H9 (cell line): Measurements from ENCODE around the gene ZNF837. TPM values are rescaled to one million over a fixed set of nuclear protein-coding genes. Genes with fewer than 3 reads are reported as not detected.

Source experiments
- DNase-seq: peaks from one replicate; pipeline ENCODE4 v3.0.0-alpha.2; 2017
- H2AFZ ChIP-seq: one replicate; pipeline ENCODE4 v1.6.1; 2013; ENCODE audit warnings: mild to moderate bottlenecking, low read length, control low read depth, moderate library complexity
- H2AK5ac ChIP-seq: 2 replicates; pipeline ENCODE4 v1.6.1; 2013; ENCODE audit warnings: low read length, control low read depth, mixed read lengths; ENCODE audit not compliant: insufficient read length
- H2BK120ac ChIP-seq: one replicate; pipeline ENCODE4 v1.6.1; 2013; ENCODE audit warnings: low read depth, mild to moderate bottlenecking, low read length, control low read depth, inconsistent platforms; ENCODE audit not compliant: poor library complexity, severe bottlenecking
- H2BK12ac ChIP-seq: 2 replicates; pipeline ENCODE4 v1.6.1; 2013; ENCODE audit warnings: low read length, control low read depth, mixed read lengths, low read depth; ENCODE audit not compliant: insufficient read length
- H2BK15ac ChIP-seq: 2 replicates; pipeline ENCODE4 v1.6.1; 2013; ENCODE audit warnings: low read depth, low read length, control low read depth
- H2BK20ac ChIP-seq: one replicate; pipeline ENCODE4 v1.6.1; 2013; ENCODE audit warnings: low read depth, mild to moderate bottlenecking, low read length, control low read depth, inconsistent platforms; ENCODE audit not compliant: poor library complexity, severe bottlenecking
- H2BK5ac ChIP-seq: 2 replicates; pipeline ENCODE4 v1.6.1; 2013; ENCODE audit warnings: low read length, control low read depth, mixed read lengths; ENCODE audit not compliant: insufficient read length
- H3K14ac ChIP-seq: 2 replicates; pipeline ENCODE4 v1.6.1; 2013; ENCODE audit warnings: low read length, control low read depth; ENCODE audit not compliant: insufficient read depth
- H3K18ac ChIP-seq: 2 replicates; pipeline ENCODE4 v1.6.1; 2013; ENCODE audit warnings: low read depth, mild to moderate bottlenecking, mixed read lengths, low read length, control low read depth; ENCODE audit not compliant: insufficient read length
- H3K23ac ChIP-seq: 2 replicates; pipeline ENCODE4 v1.6.1; 2013; ENCODE audit warnings: low read length, control low read depth, mixed read lengths, low read depth; ENCODE audit not compliant: insufficient read length
- H3K23me2 ChIP-seq: 2 replicates; pipeline ENCODE4 v1.6.1; 2013; ENCODE audit warnings: low read depth, mild to moderate bottlenecking, mixed read lengths, low read length, control low read depth; ENCODE audit not compliant: insufficient read length, poor library complexity, severe bottlenecking
- H3K27ac ChIP-seq: 2 replicates; pipeline ENCODE4 v1.5.1; 2013; ENCODE audit warnings: low read length, control low read depth, mixed read lengths, low read depth; ENCODE audit not compliant: insufficient read length
- H3K27me3 ChIP-seq: 2 replicates; pipeline ENCODE4 v1.6.1; 2013; ENCODE audit warnings: low read length, control low read depth, inconsistent platforms; ENCODE audit not compliant: insufficient read depth
- H3K4ac ChIP-seq: 2 replicates; pipeline ENCODE4 v1.6.1; 2013; ENCODE audit warnings: low read depth, mild to moderate bottlenecking, control low read depth, inconsistent platforms, low read length, moderate library complexity
- H3K4me1 ChIP-seq: 2 replicates; pipeline ENCODE4 v1.6.1; 2013; ENCODE audit warnings: low read length, control low read depth, inconsistent platforms; ENCODE audit not compliant: insufficient read depth
- H3K4me2 ChIP-seq: 2 replicates; pipeline ENCODE4 v1.6.1; 2013; ENCODE audit warnings: low read length, control low read depth, mixed read lengths; ENCODE audit not compliant: insufficient read length, insufficient read depth
- H3K56ac ChIP-seq: 2 replicates; pipeline ENCODE4 v1.6.1; 2013; ENCODE audit warnings: low read depth, mild to moderate bottlenecking, mixed read lengths, low read length, control low read depth; ENCODE audit not compliant: insufficient read length
- H3K79me1 ChIP-seq: 2 replicates; pipeline ENCODE4 v1.6.1; 2013; ENCODE audit warnings: low read depth, mild to moderate bottlenecking, moderate library complexity, low read length, control low read depth, inconsistent platforms; ENCODE audit not compliant: insufficient read depth, poor library complexity, severe bottlenecking
- H3K79me2 ChIP-seq: 2 replicates; pipeline ENCODE4 v1.6.1; 2013; ENCODE audit warnings: low read length, control low read depth, inconsistent platforms; ENCODE audit not compliant: insufficient read depth
- H3K9ac ChIP-seq: 2 replicates; pipeline ENCODE4 v1.6.1; 2013; ENCODE audit warnings: low read length, control low read depth, mixed read lengths; ENCODE audit not compliant: insufficient read length; ENCODE audit errors: extremely low read depth
- H3K9me3 ChIP-seq: one replicate; pipeline ENCODE4 v1.6.1; 2013; ENCODE audit warnings: low read depth, low read length, inconsistent platforms; ENCODE audit not compliant: control insufficient read depth
- H3T11ph ChIP-seq: one replicate; pipeline ENCODE4 v1.6.1; 2013; ENCODE audit warnings: mild to moderate bottlenecking, low read length, control low read depth, inconsistent platforms
- H4K20me1 ChIP-seq: one replicate; pipeline ENCODE4 v1.6.1; 2013; ENCODE audit not compliant: control insufficient read depth, insufficient read length, insufficient read depth
- H4K5ac ChIP-seq: 2 replicates; pipeline ENCODE4 v1.6.1; 2013; ENCODE audit warnings: low read depth, mild to moderate bottlenecking, mixed read lengths, low read length, control low read depth; ENCODE audit not compliant: insufficient read length
- H4K8ac ChIP-seq: replicated peaks from 2 replicates; pipeline ENCODE4 v1.6.1; 2013; ENCODE audit warnings: low read length, control low read depth, mixed read lengths, low read depth; ENCODE audit not compliant: insufficient read length
- H4K91ac ChIP-seq: 2 replicates; pipeline ENCODE4 v1.6.1; 2013; ENCODE audit warnings: low read depth, mild to moderate bottlenecking, moderate library complexity, mixed read lengths, low read length, control low read depth; ENCODE audit not compliant: insufficient read length
- H3K27ac Mint-ChIP-seq, 3 experiments: 2 replicates in 2 of 3; 3 replicates in 1 of 3; pipeline ENCODE4 v1.8.0; 2020 to 2021; ENCODE audit warnings: mixed read lengths in 3 of 3, mild to moderate bottlenecking in 1 of 3, moderate library complexity in 1 of 3
- H3K27me3 Mint-ChIP-seq: 2 replicates; pipeline ENCODE4 v1.8.0; 2021; ENCODE audit warnings: low read depth, mild to moderate bottlenecking, moderate library complexity, mixed read lengths
- H3K36me3 Mint-ChIP-seq, 3 experiments: 2 replicates in 2 of 3; 3 replicates in 1 of 3; pipeline ENCODE4 v1.8.0; 2020 to 2021; ENCODE audit warnings: low read depth in 3 of 3, mixed read lengths in 3 of 3; ENCODE audit not compliant: insufficient read depth in 1 of 3
- H3K4me1 Mint-ChIP-seq, 2 experiments: 2 replicates each; pipeline ENCODE4 v1.8.0; 2020; ENCODE audit warnings: mixed read lengths in 2 of 2
- H3K4me3 Mint-ChIP-seq, 2 experiments: 2 replicates in 1 of 2; 3 replicates in 1 of 2; pipeline ENCODE4 v1.8.0; 2020 to 2021; ENCODE audit warnings: mild to moderate bottlenecking in 2 of 2, mixed read lengths in 2 of 2, moderate library complexity in 1 of 2
- H3K9me3 Mint-ChIP-seq, 2 experiments: 2 replicates in 1 of 2; 3 replicates in 1 of 2; pipeline ENCODE4 v1.8.0; 2020; ENCODE audit warnings: mild to moderate bottlenecking in 2 of 2, mixed read lengths in 2 of 2, moderate library complexity in 1 of 2
- WGBS: extraction: QIAGEN DNeasy Blood & Tissue Kit; methylation state at CpG from one replicate; pipeline ENCODE4 v1.1.7; 2013; ENCODE audit warnings: missing lambda C conversion rate, low lambda C conversion rate, mixed read lengths; ENCODE audit not compliant: insufficient read length; ENCODE audit errors: extremely low coverage; 5-methylcytosine and 5-hydroxymethylcytosine counted together
- total RNA-seq: library from RNA; stranded (reverse); gene quantifications from 2 replicates; pipeline ENCODE4 v1.2.1, GENCODE V29; 2021
- TF ChIP-seq, protein P1 (sequence below): fragments of 200-600 bp; sonication (generic); conservative IDR thresholded peaks from 3 replicates; pipeline ENCODE4 v1.8.0; 2021; ENCODE audit warnings: antibody characterized with exemption, mild to moderate bottlenecking

ZNF837 gene
- total RNA-seq, 1 experiment from 2014 or later = 3.4 TPM

DNA sequence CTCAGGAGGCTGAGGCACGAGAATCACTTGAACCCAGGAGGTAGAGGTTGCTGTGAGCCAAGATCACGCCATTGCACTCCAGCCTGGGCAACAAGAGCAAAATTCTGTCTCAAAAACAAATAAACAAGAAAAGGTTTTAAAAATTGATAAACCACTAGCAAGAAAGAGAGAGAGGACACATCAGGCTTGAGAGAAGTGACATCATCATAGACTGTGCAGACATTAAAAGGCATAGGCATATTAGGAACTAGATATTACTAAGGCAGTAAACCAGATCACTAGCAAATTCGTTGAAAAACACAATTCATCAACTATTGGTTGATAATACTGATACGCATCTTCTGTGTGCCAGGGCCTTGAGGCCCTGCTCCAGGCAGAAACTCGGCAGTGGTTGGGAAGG is 35.3 kb downstream of the ZNF837 start:
- no peak overlapping the region for H2BK5ac ChIP-seq
- DNase-seq = no peak
- H3K23ac ChIP-seq = no peak overlapping the region
- H2AK5ac ChIP-seq = no peak overlapping the region
- peaks cover 0 to 6% of the 10 kb centered on the region in 2 experiments; a peak in 2 of 4 replicates for H3K4me1 Mint-ChIP-seq
- H3K27ac ChIP-seq = no peak overlapping the region
- H3K79me1 ChIP-seq = no peaks in the 10 kb centered on the region
- no peaks in the 10 kb centered on the region for H3K9me3 Mint-ChIP-seq
- no peaks in the 10 kb centered on the region for H3K4me1 ChIP-seq
- peaks cover 0 to 4% (median 3%) of the 10 kb centered on the region in 3 experiments; a peak in 5 of 7 replicates for H3K36me3 Mint-ChIP-seq
- no peak overlapping the region for H3K18ac ChIP-seq
- H3K27me3 Mint-ChIP-seq = peaks cover 8% of the 10 kb centered on the region
- H3K27ac Mint-ChIP-seq = no peak overlapping the region
- no peaks in the 10 kb centered on the region for H3K79me2 ChIP-seq
- H2BK20ac ChIP-seq = no peak overlapping the region
- no peak overlapping the region for H3T11ph ChIP-seq
- H3K27me3 ChIP-seq = no peaks in the 10 kb centered on the region
- no peak overlapping the region for H4K8ac ChIP-seq
- no peak overlapping the region for H2BK12ac ChIP-seq
- no peak overlapping the region for H3K56ac ChIP-seq
- no peak overlapping the region for H2BK15ac ChIP-seq
- peaks cover 4% of the 10 kb centered on the region for H3K23me2 ChIP-seq
- H4K5ac ChIP-seq = no peak overlapping the region
- H2BK120ac ChIP-seq = no peak overlapping the region
- no peak overlapping the region for H3K9ac ChIP-seq
- no CpG with 5 or more reads among the region's 5 CpGs for WGBS
- no peak overlapping the region for H2AFZ ChIP-seq
- TF ChIP-seq, protein P1, sequence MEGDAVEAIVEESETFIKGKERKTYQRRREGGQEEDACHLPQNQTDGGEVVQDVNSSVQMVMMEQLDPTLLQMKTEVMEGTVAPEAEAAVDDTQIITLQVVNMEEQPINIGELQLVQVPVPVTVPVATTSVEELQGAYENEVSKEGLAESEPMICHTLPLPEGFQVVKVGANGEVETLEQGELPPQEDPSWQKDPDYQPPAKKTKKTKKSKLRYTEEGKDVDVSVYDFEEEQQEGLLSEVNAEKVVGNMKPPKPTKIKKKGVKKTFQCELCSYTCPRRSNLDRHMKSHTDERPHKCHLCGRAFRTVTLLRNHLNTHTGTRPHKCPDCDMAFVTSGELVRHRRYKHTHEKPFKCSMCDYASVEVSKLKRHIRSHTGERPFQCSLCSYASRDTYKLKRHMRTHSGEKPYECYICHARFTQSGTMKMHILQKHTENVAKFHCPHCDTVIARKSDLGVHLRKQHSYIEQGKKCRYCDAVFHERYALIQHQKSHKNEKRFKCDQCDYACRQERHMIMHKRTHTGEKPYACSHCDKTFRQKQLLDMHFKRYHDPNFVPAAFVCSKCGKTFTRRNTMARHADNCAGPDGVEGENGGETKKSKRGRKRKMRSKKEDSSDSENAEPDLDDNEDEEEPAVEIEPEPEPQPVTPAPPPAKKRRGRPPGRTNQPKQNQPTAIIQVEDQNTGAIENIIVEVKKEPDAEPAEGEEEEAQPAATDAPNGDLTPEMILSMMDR = no peak
- no peak overlapping the region for H3K14ac ChIP-seq
- H3K4me3 Mint-ChIP-seq = peak overlapping the region in 1 of 2 experiments; percentile 97; a peak in 2 of 5 replicates
- no peak overlapping the region for H4K91ac ChIP-seq
- H4K20me1 ChIP-seq = no peaks in the 10 kb centered on the region
- H3K4ac ChIP-seq = no peak overlapping the region
- H3K9me3 ChIP-seq = no peaks in the 10 kb centered on the region
- H3K4me2 ChIP-seq = no peak overlapping the region
